ES-I3 (cell line): Measurements from ENCODE around the gene SENP2.
"Not testable (repeated sequence)": the region's sequence is repeated elsewhere in the genome, so short reads cannot be mapped to it uniquely, and the experiment has no call there.

Experiments
- H3K36me3 ChIP-seq: 2 replicates; pipeline ENCODE4 v1.6.1; 2013; ENCODE audit warnings: mild to moderate bottlenecking, low read length, control low read depth, moderate library complexity; ENCODE audit not compliant: insufficient read depth
- H3K4me1 ChIP-seq: 2 replicates; pipeline ENCODE4 v1.6.1; 2013; ENCODE audit warnings: mild to moderate bottlenecking, control low read depth, low read length; ENCODE audit not compliant: insufficient read depth
- H3K9ac ChIP-seq: 2 replicates; pipeline ENCODE4 v1.6.1; 2013; ENCODE audit warnings: low read depth, mild to moderate bottlenecking, low read length, moderate library complexity
- H3K9me3 ChIP-seq: 2 replicates; pipeline ENCODE4 v1.6.1; 2013; ENCODE audit warnings: mild to moderate bottlenecking, low read length, moderate library complexity; ENCODE audit not compliant: control insufficient read depth, insufficient read depth

SENP2 gene

GRCh38 chr3:185625784-185626183, 39.7 kb downstream of the SENP2 start:
- no peaks in the 10 kb centered on the region for H3K4me1 ChIP-seq
- H3K9ac ChIP-seq = no peak overlapping the region
- peaks cover 37% of the 10 kb centered on the region for H3K36me3 ChIP-seq
- no peaks in the 10 kb centered on the region for H3K9me3 ChIP-seq

GRCh38 chr3:185629554-185630181, 43.6 kb downstream of the SENP2 start:
- Histone ChIP-seq H3K9ac (no peak overlapping the region), H3K36me3 (peaks cover 25% of the 10 kb centered on the region), H3K9me3 (0 out of 2 replicates have a peak, but pooled peaks cover 3% of the 10 kb centered on the region), H3K4me1 (no peaks in the 10 kb centered on the region)

DNA sequence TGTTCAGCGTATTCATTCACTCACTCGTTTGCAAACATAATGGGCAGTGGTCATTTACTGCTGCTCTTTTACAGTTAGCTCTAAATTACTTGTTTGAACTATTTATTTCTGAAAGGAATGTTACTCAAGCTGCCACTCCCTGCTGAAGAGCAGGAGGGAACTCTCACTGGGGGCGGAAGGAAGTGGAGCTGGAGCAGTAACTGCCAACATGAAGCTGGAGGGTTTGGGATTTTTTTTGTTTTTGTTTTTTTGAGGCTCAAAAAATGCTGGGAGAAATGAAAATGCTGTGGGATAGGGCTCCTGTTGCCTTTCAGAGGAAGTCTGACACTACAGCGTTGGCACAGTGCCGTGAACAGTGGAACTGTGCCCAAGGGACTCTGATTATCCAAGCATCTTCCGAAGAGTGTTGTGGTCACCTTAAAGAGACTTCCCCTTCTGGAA, 44.1 kb downstream of the SENP2 start:
- H3K4me1 ChIP-seq = no peaks in the 10 kb centered on the region
- no peak overlapping the region for H3K9ac ChIP-seq
- 0 out of 2 replicates have a peak, but pooled peaks cover 3% of the 10 kb centered on the region for H3K9me3 ChIP-seq
- H3K36me3 ChIP-seq = peaks cover 25% of the 10 kb centered on the region

DNA sequence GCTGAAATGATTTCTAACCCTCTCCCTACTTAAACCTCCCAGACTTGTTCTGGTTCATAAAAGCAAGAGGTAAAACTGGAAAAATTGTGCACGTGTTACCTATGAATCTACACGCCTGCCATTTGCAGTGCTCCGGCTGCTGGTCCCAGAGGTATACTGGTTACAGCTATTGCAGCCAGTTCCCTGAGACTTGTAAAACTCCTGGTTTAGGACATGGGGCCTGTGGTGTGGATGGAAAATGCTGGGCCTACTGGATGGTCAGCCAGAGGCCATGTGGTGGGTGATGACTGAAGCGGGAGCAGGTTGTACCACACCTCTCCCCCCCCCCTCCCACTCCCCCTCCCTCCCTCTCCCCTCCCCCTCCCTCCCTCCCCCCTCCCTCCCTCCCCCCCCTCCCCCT, 45.0 kb downstream of the SENP2 start:
- H3K9ac ChIP-seq = no peak overlapping the region
- H3K9me3 ChIP-seq = 0 out of 2 replicates have a peak, but pooled peaks cover 3% of the 10 kb centered on the region
- peaks cover 17% of the 10 kb centered on the region for H3K36me3 ChIP-seq
- H3K4me1 ChIP-seq = no peaks in the 10 kb centered on the region

GRCh38 chr3:185631508-185632206, 45.6 kb downstream of the SENP2 start:
- Histone ChIP-seq H3K4me1 (no peaks in the 10 kb centered on the region), H3K9ac (no peak overlapping the region), H3K9me3 (0 out of 2 replicates have a peak, but pooled peaks cover 3% of the 10 kb centered on the region), H3K36me3 (peaks cover 17% of the 10 kb centered on the region)

- Histone ChIP-seq H3K9me3 (0 out of 2 replicates have a peak, but pooled peaks cover 3% of the 10 kb centered on the region), H3K4me1 (no peaks in the 10 kb centered on the region), H3K9ac (no peak overlapping the region), H3K36me3 (peaks cover 17% of the 10 kb centered on the region)
Observed at GRCh38 chr3:185632996-185633395, 46.9 kb downstream of the SENP2 start.

- no peaks in the 10 kb centered on the region for H3K36me3 ChIP-seq
- no peaks in the 10 kb centered on the region for H3K4me1 ChIP-seq
- no peak overlapping the region for H3K9ac ChIP-seq
- no peaks in the 10 kb centered on the region for H3K9me3 ChIP-seq
Observed at GRCh38 chr3:185637388-185637787, 51.3 kb downstream of the SENP2 start.

- not testable (repeated sequence) for H3K4me1 ChIP-seq, H3K36me3 ChIP-seq, H3K9me3 ChIP-seq, H3K9ac ChIP-seq
Observed at GRCh38 chr3:185638651-185639050, 52.6 kb downstream of the SENP2 start.

DNA sequence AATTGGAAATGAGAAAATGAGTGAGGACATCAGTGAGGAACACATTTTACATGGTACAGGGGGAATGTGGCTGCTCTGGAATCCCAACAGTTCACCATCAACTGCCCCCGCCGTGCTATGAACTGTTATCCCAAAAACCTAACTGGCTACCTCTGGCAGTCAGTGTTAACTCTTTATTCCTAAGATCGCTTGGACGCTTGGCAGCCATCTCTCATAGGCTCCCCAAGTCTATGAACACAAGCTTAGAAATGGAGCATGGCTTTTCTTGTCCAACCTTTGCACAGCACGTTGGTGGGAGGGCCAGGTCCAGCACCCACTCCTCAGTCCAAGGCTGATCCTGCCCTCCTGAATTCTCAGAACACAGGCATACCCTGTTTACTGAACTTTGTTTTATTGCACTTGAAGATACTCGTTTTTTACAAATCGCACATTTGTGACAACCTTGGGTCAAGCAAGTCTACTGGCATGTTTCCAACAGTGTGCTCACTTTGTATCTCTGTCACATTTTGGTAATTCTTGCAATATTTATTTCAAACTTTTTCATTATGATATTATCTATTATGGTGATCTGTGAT, 53.6 kb downstream of the SENP2 start:
- H3K9me3 ChIP-seq = no peaks in the 10 kb centered on the region
- H3K36me3 ChIP-seq = peaks cover 10% of the 10 kb centered on the region

GRCh38 chr3:185640308-185640707, 54.2 kb downstream of the SENP2 start:
- peaks cover 13% of the 10 kb centered on the region for H3K36me3 ChIP-seq
- no peaks in the 10 kb centered on the region for H3K4me1 ChIP-seq
- no peaks in the 10 kb centered on the region for H3K9me3 ChIP-seq
- no peak overlapping the region for H3K9ac ChIP-seq

More for the DNA sequence above, 53.6 kb downstream of the SENP2 start:
- H3K9ac ChIP-seq = no peak overlapping the region
- H3K4me1 ChIP-seq = no peaks in the 10 kb centered on the region

DNA sequence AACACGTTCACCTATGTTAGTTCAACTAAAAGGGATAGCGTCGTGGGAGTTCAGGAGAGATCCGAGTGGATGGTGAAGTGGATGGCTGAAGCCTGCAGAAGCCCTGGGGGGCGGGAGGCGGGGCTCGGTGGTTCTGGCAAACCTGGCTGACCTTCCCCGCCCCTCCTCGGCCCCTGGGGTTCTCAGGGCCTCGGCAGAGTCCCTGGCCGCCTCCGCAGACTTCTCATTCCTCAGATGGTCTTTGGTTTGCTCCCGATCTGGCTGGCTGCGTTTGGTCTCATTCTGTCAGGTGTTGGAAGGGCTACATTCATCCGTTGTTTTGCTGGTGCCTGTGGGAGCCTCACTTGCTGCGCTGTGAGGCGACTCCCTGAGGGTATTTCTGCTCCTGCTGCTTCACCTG, 59.1 kb downstream of the SENP2 start:
- Histone ChIP-seq H3K4me1 (peaks cover 12% of the 10 kb centered on the region), H3K36me3 (peaks cover 43% of the 10 kb centered on the region)
- H3K9me3 ChIP-seq, H3K9ac ChIP-seq: not testable (repeated sequence)

GRCh38 chr3:185645596-185646381, 59.7 kb downstream of the SENP2 start:
- Histone ChIP-seq H3K9ac (no peak overlapping the region), H3K9me3 (no peaks in the 10 kb centered on the region), H3K36me3 (peaks cover 43% of the 10 kb centered on the region), H3K4me1 (peaks cover 12% of the 10 kb centered on the region)

DNA sequence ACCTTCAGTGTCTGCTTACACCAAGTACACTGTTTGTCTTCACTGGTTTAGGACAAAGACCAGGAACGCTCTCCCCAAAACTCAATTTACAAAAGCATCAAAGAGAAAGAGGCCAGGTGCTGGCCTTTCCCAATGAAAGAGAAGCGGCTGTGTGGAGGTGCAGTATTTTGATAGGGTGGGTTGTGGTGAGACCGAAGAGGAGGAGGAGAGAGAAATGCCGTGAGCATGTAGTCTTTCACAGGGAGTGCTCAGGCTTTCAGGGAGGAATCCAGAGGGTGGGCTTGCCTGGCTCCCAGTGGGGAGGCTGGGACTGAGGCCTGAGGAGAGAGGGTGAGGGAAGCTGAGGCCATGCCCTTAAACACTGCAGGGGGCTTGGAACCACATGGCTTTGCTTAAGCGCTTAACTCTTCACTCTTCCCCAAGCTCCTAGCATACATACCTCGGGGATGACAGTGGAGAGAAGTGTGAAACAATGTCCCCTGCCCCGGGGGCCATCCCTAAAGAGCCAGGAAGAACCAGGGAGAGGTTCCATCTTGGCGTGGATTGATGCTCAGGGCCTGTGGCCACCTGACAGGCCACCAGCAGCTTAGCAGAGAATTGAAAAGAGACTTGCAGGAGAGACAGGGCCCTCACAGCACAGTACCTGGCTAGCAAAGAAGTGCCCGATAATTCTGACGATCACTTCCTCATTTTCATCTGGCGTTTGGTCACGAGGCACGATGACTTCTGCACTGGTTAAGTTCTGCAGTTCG, 60.5 kb downstream of the SENP2 start:
- H3K9ac ChIP-seq = no peak overlapping the region
- H3K9me3 ChIP-seq = no peaks in the 10 kb centered on the region
- peaks cover 48% of the 10 kb centered on the region for H3K36me3 ChIP-seq
- H3K4me1 ChIP-seq = peaks cover 12% of the 10 kb centered on the region
